Measurements from ENCODE around the gene HLCS.

HLCS gene

GRCh38 chr21:36883532-36884486, 82.7 kb downstream of the HLCS start:
- no peak for DNase-seq (ENCODE audit: low read depth in 3 of 3)

GRCh38 chr21:36882776-36883175, 83.7 kb downstream of the HLCS start:
- no peak for DNase-seq (ENCODE audit: low read depth in 3 of 3)

GRCh38 chr21:36881228-36881627, 85.2 kb downstream of the HLCS start:
- no peak for DNase-seq (ENCODE audit: low read depth in 3 of 3)

- no peak for DNase-seq (ENCODE audit: low read depth in 3 of 3)
Measured at GRCh38 chr21:36879827-36880226, 86.6 kb downstream of the HLCS start.

- DNase-seq (ENCODE audit: low read depth in 3 of 3), result no peak
Measured at GRCh38 chr21:36877741-36878140, 88.7 kb downstream of the HLCS start.

- no peak for DNase-seq (ENCODE audit: low read depth in 3 of 3)
Measured at GRCh38 chr21:36874665-36875064, 91.8 kb downstream of the HLCS start.

GRCh38 chr21:36873513-36873912, 93.0 kb downstream of the HLCS start:
- DNase-seq (ENCODE audit: low read depth in 3 of 3), result no peak

GRCh38 chr21:36867291-36867905, 99.1 kb downstream of the HLCS start:
- DNase-seq (ENCODE audit: low read depth in 3 of 3), result no peak

GRCh38 chr21:36866419-36866818, 100.0 kb downstream of the HLCS start:
- no peak for DNase-seq (ENCODE audit: low read depth in 3 of 3)

- DNase-seq (ENCODE audit: low read depth in 3 of 3), result no peak
Measured at GRCh38 chr21:36864974-36865373, 101.5 kb downstream of the HLCS start.

- no peak for DNase-seq (ENCODE audit: low read depth in 3 of 3)
Measured at GRCh38 chr21:36863260-36863659, 103.2 kb downstream of the HLCS start.

- no peak for DNase-seq (ENCODE audit: low read depth in 3 of 3)
Measured at GRCh38 chr21:36861595-36862323, 104.7 kb downstream of the HLCS start.

GRCh38 chr21:36860736-36861594, 105.5 kb downstream of the HLCS start:
- DNase-seq (ENCODE audit: low read depth in 3 of 3), result no peak

GRCh38 chr21:36859744-36860501, 106.5 kb downstream of the HLCS start:
- DNase-seq (ENCODE audit: low read depth in 3 of 3), result peak in 1 of 3 experiments; percentile 22

- DNase-seq (ENCODE audit: low read depth in 3 of 3), result no peak
Measured at GRCh38 chr21:36858320-36858957, 108.0 kb downstream of the HLCS start.

- DNase-seq (ENCODE audit: low read depth in 3 of 3), result no peak
Measured at GRCh38 chr21:36856643-36857042, 109.8 kb downstream of the HLCS start.

GRCh38 chr21:36854391-36854790, 112.1 kb downstream of the HLCS start:
- DNase-seq (ENCODE audit: low read depth in 3 of 3), result no peak

GRCh38 chr21:36852864-36853263, 113.6 kb downstream of the HLCS start:
- no peak for DNase-seq (ENCODE audit: low read depth in 3 of 3)

GRCh38 chr21:36852293-36852692, 114.2 kb downstream of the HLCS start:
- no peak for DNase-seq (ENCODE audit: low read depth in 3 of 3)

GRCh38 chr21:36851121-36851520, 115.3 kb downstream of the HLCS start:
- no peak for DNase-seq (ENCODE audit: low read depth in 3 of 3)
